ENCODE measurements around the gene PLEKHA5. TPM values are rescaled to one million over a fixed set of nuclear protein-coding genes. Genes with fewer than 3 reads are reported as not detected.

The PLEKHA5 gene
- total RNA-seq, 2 experiments from 2014 or later = 2.1 to 3.2 TPM

GRCh38 chr12:19239102-19239501 lies 109.6 kb downstream of the PLEKHA5 start:
- CTCF ChIA-PET = no interaction called here

DNA sequence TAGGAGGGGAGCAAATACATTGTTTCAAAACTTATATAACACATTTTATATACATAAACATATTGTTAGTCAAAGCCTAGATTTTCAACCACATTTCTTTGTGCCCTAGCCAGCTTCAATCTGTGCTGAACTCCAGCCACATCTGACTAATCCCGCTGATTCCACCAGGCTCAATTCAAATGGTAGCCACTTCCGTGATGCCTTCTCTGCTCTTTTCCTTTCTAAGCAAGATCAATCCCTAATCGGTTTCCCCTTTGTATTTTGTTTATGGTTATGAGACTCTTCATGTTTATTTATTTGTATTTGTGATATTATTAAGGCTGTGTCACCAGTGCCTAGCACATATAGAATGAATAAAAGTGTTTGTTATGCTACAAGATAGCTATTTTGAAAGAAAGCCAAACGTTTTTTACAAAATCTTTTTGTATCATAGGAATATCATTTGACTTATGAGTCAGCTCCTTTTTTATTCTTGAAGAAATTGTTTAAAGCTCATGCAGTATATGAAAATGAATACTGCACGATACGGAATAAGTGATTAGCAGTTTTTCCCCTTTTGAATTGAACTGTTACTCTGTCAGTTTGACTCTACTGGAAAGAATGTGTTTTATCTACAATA lies 110.2 kb downstream of the PLEKHA5 start:
- intact Hi-C loops (cut with micrococcal nuclease) = no loop called here
- Mint-ChIP-seq H3K27ac (no peak overlapping the region), H3K36me3 (ENCODE audit: low read depth) (no peaks in the 10 kb centered on the region), H3K27me3 (no peaks in the 10 kb centered on the region), H3K4me3 (no peak overlapping the region), H3K4me1 (ENCODE audit: low read depth) (peaks cover 24% of the 10 kb centered on the region), H3K9me3 (no peaks in the 10 kb centered on the region)
- ChIA-PET POLR2A (no interaction called here), CTCF (no interaction called here)
- ATAC-seq (no peak), DNase-seq (no peak)
- TF ChIP-seq, protein P1, sequence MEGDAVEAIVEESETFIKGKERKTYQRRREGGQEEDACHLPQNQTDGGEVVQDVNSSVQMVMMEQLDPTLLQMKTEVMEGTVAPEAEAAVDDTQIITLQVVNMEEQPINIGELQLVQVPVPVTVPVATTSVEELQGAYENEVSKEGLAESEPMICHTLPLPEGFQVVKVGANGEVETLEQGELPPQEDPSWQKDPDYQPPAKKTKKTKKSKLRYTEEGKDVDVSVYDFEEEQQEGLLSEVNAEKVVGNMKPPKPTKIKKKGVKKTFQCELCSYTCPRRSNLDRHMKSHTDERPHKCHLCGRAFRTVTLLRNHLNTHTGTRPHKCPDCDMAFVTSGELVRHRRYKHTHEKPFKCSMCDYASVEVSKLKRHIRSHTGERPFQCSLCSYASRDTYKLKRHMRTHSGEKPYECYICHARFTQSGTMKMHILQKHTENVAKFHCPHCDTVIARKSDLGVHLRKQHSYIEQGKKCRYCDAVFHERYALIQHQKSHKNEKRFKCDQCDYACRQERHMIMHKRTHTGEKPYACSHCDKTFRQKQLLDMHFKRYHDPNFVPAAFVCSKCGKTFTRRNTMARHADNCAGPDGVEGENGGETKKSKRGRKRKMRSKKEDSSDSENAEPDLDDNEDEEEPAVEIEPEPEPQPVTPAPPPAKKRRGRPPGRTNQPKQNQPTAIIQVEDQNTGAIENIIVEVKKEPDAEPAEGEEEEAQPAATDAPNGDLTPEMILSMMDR (IDR thresholded peaks at IDR 0.05) = no peak

More at GRCh38 chr12:19239102-19239501, 109.6 kb downstream of the PLEKHA5 start:
- Mint-ChIP-seq H3K27me3 (no peaks in the 10 kb centered on the region), H3K27ac (no peak overlapping the region), H3K36me3 (ENCODE audit: low read depth) (no peaks in the 10 kb centered on the region), H3K4me3 (no peak overlapping the region), H3K4me1 (ENCODE audit: low read depth) (peaks cover 24% of the 10 kb centered on the region), H3K9me3 (no peaks in the 10 kb centered on the region)
- TF ChIP-seq, protein P1 (IDR thresholded peaks at IDR 0.05) = no peak
- POLR2A ChIA-PET = no interaction called here
- no peak for DNase-seq
- no peak for ATAC-seq
- intact Hi-C loops (cut with micrococcal nuclease) = no loop called here

DNA sequence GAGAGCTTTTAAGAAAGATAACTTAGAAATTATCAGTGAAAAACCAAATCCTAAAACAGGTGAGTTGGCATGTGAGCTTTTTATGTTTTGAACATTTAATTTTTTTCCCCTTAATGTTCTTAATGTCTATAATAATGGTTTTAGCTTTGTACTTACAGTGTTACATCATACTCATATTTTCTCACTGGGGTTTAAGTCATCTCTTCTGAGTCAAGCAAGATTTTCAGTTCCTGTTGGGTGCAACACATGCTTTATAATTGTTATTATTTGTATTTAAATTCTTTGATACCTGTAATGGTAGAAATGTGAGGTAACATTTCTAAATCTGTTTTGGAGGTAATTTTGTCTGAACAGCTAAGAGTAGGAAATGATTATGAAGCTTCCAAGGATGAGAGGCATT lies 113.0 kb downstream of the PLEKHA5 start:
- H3K27ac Mint-ChIP-seq = peak overlapping the region; percentile 0
- no peak for DNase-seq
- H3K4me3 Mint-ChIP-seq = no peak overlapping the region
- H3K9me3 Mint-ChIP-seq = no peaks in the 10 kb centered on the region
- H3K4me1 Mint-ChIP-seq (ENCODE audit: low read depth) = peaks cover 16% of the 10 kb centered on the region
- intact Hi-C loops (cut with micrococcal nuclease) = no loop called here
- no peaks in the 10 kb centered on the region for H3K36me3 Mint-ChIP-seq (ENCODE audit: low read depth)
- POLR2A ChIA-PET = no interaction called here
- H3K27me3 Mint-ChIP-seq = no peaks in the 10 kb centered on the region
- no peak for ATAC-seq
- CTCF ChIA-PET = interaction anchor here (0.9 kb wide), 1 partner anchor 46 kb away, joined by 3 read pairs; no protein-coding TSS in a partner anchor
- TF ChIP-seq, protein P1 (IDR thresholded peaks at IDR 0.05) = no peak

- H3K4me1 Mint-ChIP-seq (ENCODE audit: low read depth) = peaks cover 14% of the 10 kb centered on the region
Measured at GRCh38 chr12:19243551-19243950, 114.0 kb downstream of the PLEKHA5 start.

GRCh38 chr12:19244312-19244711 lies 114.8 kb downstream of the PLEKHA5 start:
- ChIA-PET CTCF (interaction anchor here (0.6 kb wide), 1 partner anchor 58 kb away, joined by 3 read pairs; no protein-coding TSS in a partner anchor), POLR2A (no interaction called here)
- H3K27me3 Mint-ChIP-seq = no peaks in the 10 kb centered on the region
- TF ChIP-seq, protein P1 (IDR thresholded peaks at IDR 0.05) = no peak
- no peaks in the 10 kb centered on the region for H3K36me3 Mint-ChIP-seq (ENCODE audit: low read depth)
- intact Hi-C loops (cut with micrococcal nuclease) = no loop called here
- DNase-seq = no peak
- no peak overlapping the region for H3K27ac Mint-ChIP-seq
- H3K9me3 Mint-ChIP-seq = no peaks in the 10 kb centered on the region
- no peak overlapping the region for H3K4me3 Mint-ChIP-seq
- no peak for ATAC-seq
- peaks cover 11% of the 10 kb centered on the region for H3K4me1 Mint-ChIP-seq (ENCODE audit: low read depth)

More at GRCh38 chr12:19243551-19243950, 114.0 kb downstream of the PLEKHA5 start:
- Mint-ChIP-seq H3K36me3 (ENCODE audit: low read depth) (no peaks in the 10 kb centered on the region), H3K4me3 (no peak overlapping the region), H3K27ac (no peak overlapping the region), H3K27me3 (no peaks in the 10 kb centered on the region), H3K9me3 (no peaks in the 10 kb centered on the region)
- ChIA-PET CTCF (interaction anchor here (0.6 kb wide), 1 partner anchor 57 kb away, joined by 3 read pairs; no protein-coding TSS in a partner anchor), POLR2A (no interaction called here)
- intact Hi-C loops (cut with micrococcal nuclease) = no loop called here
- ATAC-seq = no peak
- no peak for DNase-seq
- TF ChIP-seq, protein P1 (IDR thresholded peaks at IDR 0.05) = no peak

Measured in activated CD8-positive, alpha-beta T cell treated with anti-CD3 and anti-CD28 coated beads for 36 hours (primary cell).